ENCODE results near the gene MGMT. TPM values are rescaled to one million over a fixed set of nuclear protein-coding genes. Genes with fewer than 3 reads are reported as not detected.

The MGMT gene
- total and polyA plus RNA-seq, 2 donors (not counting 1 experiment from before 2014, with no cell fraction given) = 1.9 to 29.1 TPM

- Histone ChIP-seq H3K36me3 (ENCODE audit: control insufficient read depth, insufficient read depth, low read length) (no peaks in the 10 kb centered on the region), H3K27ac (ENCODE audit: insufficient read depth, low read length) (no peak overlapping the region), H3K9ac (ENCODE audit: insufficient read depth, low read length) (no peak overlapping the region), H3K4me1 (ENCODE audit: control insufficient read depth, extremely low read depth, insufficient read depth, low read length) (no peaks in the 10 kb centered on the region), H3K9me3 (ENCODE audit: control insufficient read depth, insufficient read depth, low read depth, low read length) (no peaks in the 10 kb centered on the region), H3K79me2 (ENCODE audit: control insufficient read depth, insufficient read depth, low read length) (no peaks in the 10 kb centered on the region), H4K20me1 (ENCODE audit: control insufficient read depth, extremely low read depth, insufficient read depth, low read length) (no peaks in the 10 kb centered on the region), H3K4me3 (replicated peaks in 1 of 4; ENCODE audit: control extremely low read depth in 1 of 4, insufficient read depth in 1 of 4, low read depth in 3 of 4, low read length in 4 of 4) (no peak overlapping the region), H3K4me2 (ENCODE audit: extremely low read depth, insufficient read depth, low read length) (no peak overlapping the region), H2AFZ (ENCODE audit: low read length) (no peak overlapping the region), H3K27me3 (ENCODE audit: control insufficient read depth, insufficient read depth, low read length) (no peaks in the 10 kb centered on the region)
- TF ChIP-seq EZH2 (IDR thresholded peaks at IDR 0.05; ENCODE audit: low read length, missing control alignments) = no peak
- no peak for TF ChIP-seq CTCF (conservative IDR thresholded peaks at IDR 0.05 in 1 of 2, IDR thresholded peaks at IDR 0.05 in 1 of 2; ENCODE audit: low read depth in 1 of 2, low read length in 2 of 2)
- DNase-seq (ENCODE audit: low read depth in 2 of 2) = no peak
These were observed 187.4 kb downstream of the MGMT start for GRCh38 chr10:129654461-129654860.

- Histone ChIP-seq H3K9ac (ENCODE audit: insufficient read depth, low read length) (no peak overlapping the region), H3K27ac (ENCODE audit: insufficient read depth, low read length) (no peak overlapping the region), H4K20me1 (ENCODE audit: control insufficient read depth, extremely low read depth, insufficient read depth, low read length) (no peaks in the 10 kb centered on the region), H3K4me2 (ENCODE audit: extremely low read depth, insufficient read depth, low read length) (no peak overlapping the region), H3K79me2 (ENCODE audit: control insufficient read depth, insufficient read depth, low read length) (no peaks in the 10 kb centered on the region), H2AFZ (ENCODE audit: low read length) (no peak overlapping the region), H3K9me3 (ENCODE audit: control insufficient read depth, insufficient read depth, low read depth, low read length) (no peaks in the 10 kb centered on the region), H3K4me3 (replicated peaks in 1 of 4; ENCODE audit: control extremely low read depth in 1 of 4, insufficient read depth in 1 of 4, low read depth in 3 of 4, low read length in 4 of 4) (no peak overlapping the region), H3K4me1 (ENCODE audit: control insufficient read depth, extremely low read depth, insufficient read depth, low read length) (no peaks in the 10 kb centered on the region), H3K27me3 (ENCODE audit: control insufficient read depth, insufficient read depth, low read length) (no peaks in the 10 kb centered on the region), H3K36me3 (ENCODE audit: control insufficient read depth, insufficient read depth, low read length) (no peaks in the 10 kb centered on the region)
- no peak for DNase-seq (ENCODE audit: low read depth in 2 of 2)
- TF ChIP-seq EZH2 (IDR thresholded peaks at IDR 0.05; ENCODE audit: low read length, missing control alignments) (no peak), CTCF (conservative IDR thresholded peaks at IDR 0.05 in 1 of 2, IDR thresholded peaks at IDR 0.05 in 1 of 2; ENCODE audit: low read depth in 1 of 2, low read length in 2 of 2) (no peak)
These were observed 188.1 kb downstream of the MGMT start for GRCh38 chr10:129655007-129655678.

- H3K36me3 ChIP-seq (ENCODE audit: control insufficient read depth, insufficient read depth, low read length) = no peaks in the 10 kb centered on the region
- no peaks in the 10 kb centered on the region for H4K20me1 ChIP-seq (ENCODE audit: control insufficient read depth, extremely low read depth, insufficient read depth, low read length)
- no peaks in the 10 kb centered on the region for H3K27me3 ChIP-seq (ENCODE audit: control insufficient read depth, insufficient read depth, low read length)
- H3K4me3 ChIP-seq (replicated peaks in 1 of 4; ENCODE audit: control extremely low read depth in 1 of 4, insufficient read depth in 1 of 4, low read depth in 3 of 4, low read length in 4 of 4) = no peak overlapping the region
- H3K4me1 ChIP-seq (ENCODE audit: control insufficient read depth, extremely low read depth, insufficient read depth, low read length) = no peaks in the 10 kb centered on the region
- DNase-seq (ENCODE audit: low read depth in 2 of 2) = no peak
- no peaks in the 10 kb centered on the region for H3K9me3 ChIP-seq (ENCODE audit: control insufficient read depth, insufficient read depth, low read depth, low read length)
- H3K9ac ChIP-seq (ENCODE audit: insufficient read depth, low read length) = no peak overlapping the region
- no peaks in the 10 kb centered on the region for H3K79me2 ChIP-seq (ENCODE audit: control insufficient read depth, insufficient read depth, low read length)
- no peak for TF ChIP-seq CTCF (conservative IDR thresholded peaks at IDR 0.05 in 1 of 2, IDR thresholded peaks at IDR 0.05 in 1 of 2; ENCODE audit: low read depth in 1 of 2, low read length in 2 of 2)
- TF ChIP-seq EZH2 (IDR thresholded peaks at IDR 0.05; ENCODE audit: low read length, missing control alignments) = no peak
- H3K27ac ChIP-seq (ENCODE audit: insufficient read depth, low read length) = no peak overlapping the region
- no peak overlapping the region for H2AFZ ChIP-seq (ENCODE audit: low read length)
- no peak overlapping the region for H3K4me2 ChIP-seq (ENCODE audit: extremely low read depth, insufficient read depth, low read length)
These were observed 188.6 kb downstream of the MGMT start for GRCh38 chr10:129655679-129656031.

Data from fibroblast of lung (primary cell).